ENCODE results near the gene PSMC3. TPM values are rescaled to one million over a fixed set of nuclear protein-coding genes. Genes with fewer than 3 reads are reported as not detected.

PSMC3 gene
- total and polyA plus RNA-seq, 9 of the 15 experiments (the other 6 are each of a cell fraction or from before 2014, with no cell fraction given), result 44.3 to 324 (median 240) TPM

GRCh38 chr11:47375020-47375419 lies 51.2 kb downstream of the PSMC3 start (continued):
- TF ChIP-seq ZNF224 (CRISPR knock-in tag; IDR thresholded peaks at IDR 0.05) (no peak), CEBPB (tag; IDR thresholded peaks at IDR 0.05) (no peak), C11orf30 (IDR thresholded peaks at IDR 0.05; ENCODE audit: low read depth) (no peak), HMGN3 (IDR thresholded peaks at IDR 0.05; ENCODE audit: borderline replicate concordance, extremely low read depth, insufficient read length, low read depth, low read length) (no peak), MAFG (tag; conservative IDR thresholded peaks at IDR 0.05) (no peak)

- 66% methylated on average over 4 of the region's 5 CpGs for WGBS (ENCODE audit: insufficient coverage, low coverage, missing lambda C conversion rate)
- intact Hi-C loops (cut with micrococcal nuclease) (loop anchor here (1.0 to 10.0 kb wide), 3 partner anchors 34 to 240 kb away; partner anchors contain the start of gene SLC39A13), in situ Hi-C loops (cut with MboI) (loop anchor here (5.0 kb wide), 1 partner anchor 33 kb away; the partner anchor contains the start of gene SLC39A13)
- H3K27me3 ChIP-seq (ENCODE audit: control insufficient read depth in 2 of 2, insufficient read depth in 2 of 2, low read length in 2 of 2), result no peaks in the 10 kb centered on the region
- no TSS peak for BruUV-seq (replicated peaks)
- H2AFZ ChIP-seq (ENCODE audit: low read depth, low read length), result no peak overlapping the region
- H4K20me1 ChIP-seq (replicated peaks; ENCODE audit: control insufficient read depth, insufficient read depth, low read length), result no peaks in the 10 kb centered on the region
- ChIA-PET POLR2A (interaction anchor here (0.6 to 1.5 kb wide), 4 partner anchors 11 to 180 kb away, joined by 3 to 6 read pairs (median 4); no protein-coding TSS in a partner anchor), CTCF (ENCODE audit: low intra/inter-chr PET ratio) (interaction anchor here (0.7 to 1.9 kb wide), 4 partner anchors 33 to 242 kb away, joined by 3 to 6 read pairs (median 5); partner anchors contain the start of gene SLC39A13)
- no peak overlapping the region for H3K27ac ChIP-seq (ENCODE audit: extremely low read depth, low read depth, low read length)
- H3K4me1 ChIP-seq (replicated peaks in 1 of 2; ENCODE audit: control insufficient read depth in 2 of 2, insufficient read depth in 2 of 2, low read length in 2 of 2), result peaks cover 40 to 54% of the 10 kb centered on the region in 2 experiments
- FAIRE-seq (no peak), ATAC-seq (no peak), DNase-seq (ENCODE audit: extremely low read depth in 1 of 4, low spot score in 3 of 4) (no peak)
- H3K36me3 ChIP-seq (ENCODE audit: control insufficient read depth, insufficient read depth, low read length), result peaks cover 15% of the 10 kb centered on the region; the same call in 1 of the 3 replicates
- H3K79me2 ChIP-seq (ENCODE audit: control insufficient read depth, insufficient read depth, low read length), result peaks cover 26% of the 10 kb centered on the region
- TF ChIP-seq ZFX (CRISPR knock-in tag; IDR thresholded peaks at IDR 0.05) (no peak), ASH1L (IDR thresholded peaks at IDR 0.05; ENCODE audit: borderline replicate concordance, low read depth, partially characterized antibody) (no peak), ZNF282 (CRISPR knock-in tag; IDR thresholded peaks at IDR 0.05) (no peak), NCOA2 (IDR thresholded peaks at IDR 0.05; ENCODE audit: partially characterized antibody in 2 of 2) (no peak), GABPB2 (CRISPR knock-in tag; conservative IDR thresholded peaks at IDR 0.05) (no peak)
- H3K4me2 ChIP-seq (ENCODE audit: insufficient read depth, low read length), result no peak overlapping the region
- no peak overlapping the region; a peak in 1 of 4 replicates for H3K9ac ChIP-seq (ENCODE audit: insufficient read depth in 1 of 2, low read depth in 2 of 2, low read length in 2 of 2)
- H3K9me3 ChIP-seq (replicated peaks; ENCODE audit: control insufficient read depth, insufficient read depth, low read depth, low read length), result no peaks in the 10 kb centered on the region
- no peaks in the 10 kb centered on the region for H3K9me1 ChIP-seq (ENCODE audit: control insufficient read depth, insufficient read depth, low read length)
- no peak overlapping the region for H3K4me3 ChIP-seq
Observed at GRCh38 chr11:47374720-47375019, 51.6 kb downstream of the PSMC3 start.
